ENCODE data around the gene TOLLIP.
"Not testable (repeated sequence)": the region's sequence is repeated elsewhere in the genome, so short reads cannot be mapped to it uniquely, and the experiment has no call there.

TOLLIP gene

DNA sequence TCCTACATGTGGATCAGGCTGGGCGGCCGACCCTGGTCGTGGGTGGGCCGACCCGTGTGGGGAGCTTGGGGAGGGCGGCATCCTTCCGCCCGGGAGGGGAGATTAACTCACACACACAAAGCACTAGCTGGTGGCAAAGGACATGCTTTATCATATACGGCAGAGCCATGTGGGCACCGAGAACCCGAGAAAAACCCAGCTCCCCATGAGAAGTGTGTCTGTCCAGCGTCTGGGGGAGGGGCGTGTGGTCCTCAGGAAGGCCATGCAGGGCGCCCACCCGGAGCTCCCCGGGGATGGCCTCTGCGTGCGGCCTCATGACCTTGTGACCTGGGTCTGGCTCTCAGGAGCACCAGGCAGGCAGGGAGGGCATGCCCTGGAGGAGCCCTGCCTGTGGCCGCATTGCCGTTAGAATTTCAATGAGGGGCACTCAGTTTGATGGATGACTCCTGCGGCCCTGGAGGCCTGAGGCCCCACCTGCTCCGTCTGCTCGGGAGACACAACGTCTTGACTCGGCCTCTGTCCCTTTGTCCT is 39.4 kb upstream of the TOLLIP start:
- no peak for DNase-seq (ENCODE audit: extremely low spot score)
- ChIA-PET CTCF (no interaction called here), POLR2A (no interaction called here)
- TF ChIP-seq ARNT (IDR thresholded peaks at IDR 0.05) (no peak), FOXM1 (IDR thresholded peaks at IDR 0.05; ENCODE audit: borderline replicate concordance) (no peak), SP1 (IDR thresholded peaks at IDR 0.05) (no peak), CTBP1 (IDR thresholded peaks at IDR 0.05; ENCODE audit: borderline replicate concordance) (no peak), HDGF (IDR thresholded peaks at IDR 0.05; ENCODE audit: borderline replicate concordance) (no peak), FOXA1 (IDR thresholded peaks at IDR 0.05) (no peak), L3MBTL2 (conservative IDR thresholded peaks at IDR 0.05) (no peak), FOXK2 (IDR thresholded peaks at IDR 0.05) (no peak), NFRKB (IDR thresholded peaks at IDR 0.05) (no peak), TARDBP (IDR thresholded peaks at IDR 0.05) (no peak), LEF1 (IDR thresholded peaks at IDR 0.05; ENCODE audit: borderline replicate concordance) (no peak), ZNF384 (IDR thresholded peaks at IDR 0.05) (no peak)
- TF ChIP-seq, protein P1, sequence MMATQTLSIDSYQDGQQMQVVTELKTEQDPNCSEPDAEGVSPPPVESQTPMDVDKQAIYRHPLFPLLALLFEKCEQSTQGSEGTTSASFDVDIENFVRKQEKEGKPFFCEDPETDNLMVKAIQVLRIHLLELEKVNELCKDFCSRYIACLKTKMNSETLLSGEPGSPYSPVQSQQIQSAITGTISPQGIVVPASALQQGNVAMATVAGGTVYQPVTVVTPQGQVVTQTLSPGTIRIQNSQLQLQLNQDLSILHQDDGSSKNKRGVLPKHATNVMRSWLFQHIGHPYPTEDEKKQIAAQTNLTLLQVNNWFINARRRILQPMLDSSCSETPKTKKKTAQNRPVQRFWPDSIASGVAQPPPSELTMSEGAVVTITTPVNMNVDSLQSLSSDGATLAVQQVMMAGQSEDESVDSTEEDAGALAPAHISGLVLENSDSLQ (IDR thresholded peaks at IDR 0.05): no peak

DNA sequence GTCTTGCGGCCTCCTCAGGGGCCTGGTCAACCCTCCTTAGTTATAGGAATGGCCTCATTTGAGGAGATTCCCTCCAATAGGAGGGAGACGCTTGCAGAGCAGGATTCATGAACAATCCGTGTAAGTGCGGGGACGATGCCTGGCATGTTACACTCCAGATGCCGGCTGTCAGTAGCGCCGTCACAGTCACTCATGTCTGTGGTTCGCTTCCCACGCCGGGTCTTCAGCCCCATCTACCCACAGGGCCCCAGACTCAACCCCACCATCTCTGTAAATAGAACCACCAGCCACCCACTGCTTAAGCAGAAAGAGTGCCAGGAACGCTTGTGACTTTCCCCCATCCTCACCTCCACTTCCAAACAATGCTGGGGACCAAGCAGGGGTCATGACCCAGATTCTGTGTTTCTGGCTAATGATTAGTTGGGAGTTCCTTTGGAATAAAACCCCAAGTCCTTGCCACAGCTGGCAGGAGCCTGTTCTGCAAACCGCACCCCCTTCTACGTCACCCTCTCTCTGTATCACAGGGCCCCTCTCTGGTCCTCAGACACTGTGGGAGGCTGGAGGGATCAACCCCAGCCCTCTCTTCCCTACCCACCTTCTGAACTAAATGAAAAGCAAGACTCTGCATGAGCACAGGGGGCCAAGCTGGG is 38.8 kb upstream of the TOLLIP start:
- CTCF ChIA-PET: no interaction called here
- POLR2A ChIA-PET: no interaction called here
- DNase-seq (ENCODE audit: extremely low spot score): no peak
- no peak for TF ChIP-seq L3MBTL2 (conservative IDR thresholded peaks at IDR 0.05)

DNA sequence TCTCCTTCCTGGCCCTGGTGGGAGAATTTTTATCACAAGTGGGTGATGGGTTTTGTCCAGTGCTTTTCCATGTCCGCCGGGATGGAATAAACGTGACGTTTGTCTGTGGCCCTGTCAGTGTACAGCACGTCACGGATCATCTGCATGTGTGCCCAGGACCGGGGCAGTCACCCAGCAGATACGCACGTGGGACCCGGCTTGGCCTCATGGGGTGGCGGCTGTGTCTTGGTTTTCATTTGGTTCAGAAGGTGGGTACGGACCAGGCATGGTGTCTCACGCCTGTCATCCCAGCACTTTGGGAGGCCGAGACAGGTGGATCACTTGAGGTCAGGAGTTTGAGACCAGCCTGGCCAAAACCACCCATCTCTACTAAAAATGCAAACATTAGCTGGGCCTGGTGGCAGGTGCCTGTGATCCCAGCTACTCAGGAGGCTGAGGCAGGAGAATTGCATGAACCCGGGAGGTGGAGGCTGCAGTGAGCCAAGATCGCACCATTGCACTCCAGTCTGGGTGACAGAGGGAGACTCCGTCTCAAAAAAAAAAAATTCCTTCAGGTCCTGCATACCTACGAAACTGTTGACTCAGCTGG is 38.1 kb upstream of the TOLLIP start:
- CTCF ChIA-PET; POLR2A ChIA-PET; DNase-seq (ENCODE audit: extremely low spot score): not testable (repeated sequence)

DNA sequence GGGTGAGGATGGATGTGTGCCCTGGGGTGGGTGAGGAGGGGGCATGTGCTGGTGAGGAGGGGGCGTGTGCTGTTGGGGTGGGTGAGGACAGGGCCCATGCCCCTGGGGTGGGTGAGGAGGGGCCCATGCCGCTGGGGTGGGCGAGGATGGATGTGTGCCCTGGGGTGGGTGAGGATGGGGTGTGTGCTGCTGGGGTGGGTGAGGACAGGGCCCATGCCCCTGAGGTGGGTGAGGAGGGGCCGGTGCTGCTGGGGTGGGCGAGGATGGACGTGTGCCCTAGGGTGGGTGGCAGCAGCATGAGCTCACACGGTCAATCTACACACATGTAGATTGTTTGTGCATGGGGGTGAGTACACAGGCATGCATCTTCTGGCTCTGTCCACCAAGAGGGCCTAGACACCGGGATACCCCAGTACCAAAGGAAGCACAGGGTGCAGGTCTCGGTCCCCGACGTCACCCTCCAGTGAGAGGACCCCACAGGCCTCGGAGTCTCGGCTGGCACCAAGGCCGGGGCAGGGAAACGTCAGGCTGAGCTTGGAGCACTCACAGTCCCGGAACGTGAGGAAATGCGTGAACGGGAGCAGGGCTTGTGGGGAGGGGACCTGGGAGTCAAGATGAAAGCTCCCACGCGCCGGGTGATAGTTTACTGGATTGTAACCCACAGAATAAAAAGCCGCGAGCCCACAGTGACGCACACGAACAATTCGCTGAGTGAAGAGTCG is 37.4 kb upstream of the TOLLIP start:
- POLR2A ChIA-PET: no interaction called here
- TF ChIP-seq HDGF (IDR thresholded peaks at IDR 0.05; ENCODE audit: borderline replicate concordance) (no peak), FOXA1 (IDR thresholded peaks at IDR 0.05) (no peak), BHLHE40 (IDR thresholded peaks at IDR 0.05; ENCODE audit: borderline replicate concordance) (no peak), NFRKB (IDR thresholded peaks at IDR 0.05) (no peak), L3MBTL2 (conservative IDR thresholded peaks at IDR 0.05) (no peak), SUZ12 (IDR thresholded peaks at IDR 0.05) (no peak), FOXK2 (IDR thresholded peaks at IDR 0.05) (no peak), ELF4 (IDR thresholded peaks at IDR 0.05) (no peak), TARDBP (IDR thresholded peaks at IDR 0.05) (no peak), FOXM1 (IDR thresholded peaks at IDR 0.05; ENCODE audit: borderline replicate concordance) (no peak)
- CTCF ChIA-PET: no interaction called here
- no peak for DNase-seq (ENCODE audit: extremely low spot score)

- ChIA-PET CTCF (no interaction called here), POLR2A (no interaction called here)
- TF ChIP-seq ELF4 (IDR thresholded peaks at IDR 0.05): no peak
- no peak for TF ChIP-seq SP1 (IDR thresholded peaks at IDR 0.05)
- no peak for TF ChIP-seq FOXM1 (IDR thresholded peaks at IDR 0.05; ENCODE audit: borderline replicate concordance)
- no peak for TF ChIP-seq TARDBP (IDR thresholded peaks at IDR 0.05)
- no peak for TF ChIP-seq SUZ12 (IDR thresholded peaks at IDR 0.05)
- TF ChIP-seq L3MBTL2 (conservative IDR thresholded peaks at IDR 0.05): no peak
- TF ChIP-seq, protein P1 (IDR thresholded peaks at IDR 0.05): no peak
- no peak for TF ChIP-seq HDGF (IDR thresholded peaks at IDR 0.05; ENCODE audit: borderline replicate concordance)
- no peak for DNase-seq (ENCODE audit: extremely low spot score)
Measured at GRCh38 chr11:1345737-1346513, 36.5 kb upstream of the TOLLIP start.

DNA sequence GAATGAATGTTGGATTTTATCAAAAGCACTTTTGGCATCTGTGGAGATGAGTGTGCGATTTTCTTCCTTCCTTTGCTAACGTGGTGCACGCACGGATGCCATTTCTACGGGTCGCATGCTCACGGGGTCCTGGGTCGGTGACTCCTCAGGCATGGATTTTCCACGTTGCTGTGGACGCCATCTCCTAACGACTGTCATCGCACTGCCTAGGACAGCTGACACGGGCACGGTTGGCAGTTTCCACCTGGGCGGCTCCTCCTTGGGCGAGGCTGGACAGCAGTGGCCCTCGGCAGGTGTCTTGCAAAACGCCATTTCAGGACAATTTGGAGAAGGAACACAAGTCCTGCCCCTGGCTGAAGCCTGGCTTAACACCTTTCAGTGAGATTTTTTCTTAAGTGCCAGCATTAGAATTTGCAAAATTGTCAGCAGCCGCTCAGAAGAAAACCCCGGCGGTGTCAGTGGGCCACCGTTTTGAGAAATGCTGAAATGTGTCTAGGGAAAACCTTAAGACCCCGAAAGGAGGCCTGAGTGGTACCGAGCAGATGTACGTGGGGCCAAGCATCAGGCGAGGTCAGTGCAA is 34.7 kb upstream of the TOLLIP start:
- TF ChIP-seq, protein P1 (IDR thresholded peaks at IDR 0.05): no peak
- TF ChIP-seq FOXA1 (IDR thresholded peaks at IDR 0.05) (no peak), ARNT (IDR thresholded peaks at IDR 0.05) (no peak), L3MBTL2 (conservative IDR thresholded peaks at IDR 0.05) (no peak), FOXK2 (IDR thresholded peaks at IDR 0.05) (no peak), TARDBP (IDR thresholded peaks at IDR 0.05) (no peak), SP1 (IDR thresholded peaks at IDR 0.05) (no peak), BHLHE40 (IDR thresholded peaks at IDR 0.05; ENCODE audit: borderline replicate concordance) (no peak), ZNF384 (IDR thresholded peaks at IDR 0.05) (no peak), HDGF (IDR thresholded peaks at IDR 0.05; ENCODE audit: borderline replicate concordance) (no peak)
- CTCF ChIA-PET: no interaction called here
- DNase-seq (ENCODE audit: extremely low spot score): no peak
- POLR2A ChIA-PET: no interaction called here
